ENCODE results near the gene POLR3H. TPM values are rescaled to one million over a fixed set of nuclear protein-coding genes. Genes with fewer than 3 reads are reported as not detected.
"Not testable (repeated sequence)": the region's sequence is repeated elsewhere in the genome, so short reads cannot be mapped to it uniquely, and the experiment has no call there.

The POLR3H gene
- total RNA-seq, 4 donors from 2014 or later, result 17.7 to 27.0 (median 23.4) TPM

GRCh38 chr22:41573677-41574076 is 29.4 kb upstream of the POLR3H start:
- no peaks in the 10 kb centered on the region for H3K9me3 ChIP-seq
- H3K27ac ChIP-seq, result no peak overlapping the region
- H3K4me3 ChIP-seq, result no peak overlapping the region

GRCh38 chr22:41572305-41572704 is 28.0 kb upstream of the POLR3H start:
- Histone ChIP-seq H3K4me1 (peaks cover 0 to 23% (median 5%) of the 10 kb centered on the region in 3 donors), H3K36me3 (peaks cover 0 to 15% of the 10 kb centered on the region in 2 donors)
- ATAC-seq, H3K27ac ChIP-seq, H3K9me3 ChIP-seq, H3K4me3 ChIP-seq, H3K27me3 ChIP-seq: not testable (repeated sequence)
- 92 to 100% methylated on average over 1 to 3 of the region's 3 CpGs for WGBS, 2 donors (ENCODE audit: low coverage in 1 of 2)

More at GRCh38 chr22:41573677-41574076, 29.4 kb upstream of the POLR3H start:
- Histone ChIP-seq H3K4me1 (peaks cover 0 to 19% (median 5%) of the 10 kb centered on the region in 3 donors), H3K36me3 (peaks cover 0 to 29% of the 10 kb centered on the region in 2 donors), H3K27me3 (no peaks in the 10 kb centered on the region)
- ATAC-seq, result no peak
- TF ChIP-seq POLR2AphosphoS5 (IDR thresholded peaks at IDR 0.05) (no peak), EP300 (IDR thresholded peaks at IDR 0.05) (no peak), CTCF (IDR thresholded peaks at IDR 0.05) (no peak), POLR2A (IDR thresholded peaks at IDR 0.05) (no peak)
- 96% methylated on average over 4 of the region's 11 CpGs; no CpG with 5 or more reads in 1 of the 2 donors for WGBS, 2 donors (ENCODE audit: low coverage in 1 of 2)

GRCh38 chr22:41571786-41572185 is 27.5 kb upstream of the POLR3H start:
- Histone ChIP-seq H3K9me3 (no peaks in the 10 kb centered on the region), H3K4me3 (no peak overlapping the region), H3K36me3 (peaks cover 0 to 10% of the 10 kb centered on the region in 2 donors), H3K27me3 (no peaks in the 10 kb centered on the region), H3K27ac (no peak overlapping the region), H3K4me1 (peaks cover 0 to 28% (median 5%) of the 10 kb centered on the region in 3 donors)
- TF ChIP-seq POLR2A (IDR thresholded peaks at IDR 0.05), result no peak
- no peak for TF ChIP-seq POLR2AphosphoS5 (IDR thresholded peaks at IDR 0.05)
- no peak for TF ChIP-seq EP300 (IDR thresholded peaks at IDR 0.05)
- TF ChIP-seq CTCF (IDR thresholded peaks at IDR 0.05), result no peak
- ATAC-seq, result no peak
- WGBS, 2 donors (ENCODE audit: low coverage in 1 of 2), result 89 to 91% methylated on average over 4 to 5 of the region's 14 CpGs

DNA sequence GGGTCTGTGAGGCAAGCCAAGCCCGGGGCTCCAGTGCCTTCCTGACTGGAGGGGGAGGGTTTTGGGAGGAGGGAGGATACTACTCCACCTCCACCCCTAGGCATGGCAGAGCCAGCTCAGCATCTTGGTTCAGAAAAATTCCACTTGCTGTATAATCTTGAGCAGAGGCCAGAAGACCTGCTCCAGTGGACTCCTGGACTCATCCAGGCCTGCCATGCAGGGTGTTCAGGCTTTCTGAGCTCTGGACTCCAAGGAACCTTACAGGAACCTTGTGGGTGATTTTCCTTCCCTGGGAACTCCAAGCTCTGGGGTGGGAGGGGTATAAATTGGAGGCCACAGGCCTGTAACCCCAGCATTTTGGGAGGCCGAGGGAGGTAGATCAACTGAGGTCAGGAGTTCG is 26.0 kb upstream of the POLR3H start:
- Histone ChIP-seq H3K27ac (no peak overlapping the region), H3K27me3 (no peaks in the 10 kb centered on the region), H3K36me3 (no peaks in the 10 kb centered on the region), H3K4me1 (peaks cover 0 to 39% (median 7%) of the 10 kb centered on the region in 3 donors), H3K4me3 (no peak overlapping the region), H3K9me3 (no peaks in the 10 kb centered on the region)
- ATAC-seq, result no peak
- 100% methylated on average over 1 of the region's 3 CpGs; no CpG with 5 or more reads in 1 of the 2 donors for WGBS, 2 donors (ENCODE audit: low coverage in 1 of 2)
- no peak for TF ChIP-seq EP300 (IDR thresholded peaks at IDR 0.05)
- no peak for TF ChIP-seq POLR2A (IDR thresholded peaks at IDR 0.05)
- TF ChIP-seq POLR2AphosphoS5 (IDR thresholded peaks at IDR 0.05), result no peak
- no peak for TF ChIP-seq CTCF (IDR thresholded peaks at IDR 0.05)

GRCh38 chr22:41568811-41569210 is 24.5 kb upstream of the POLR3H start:
- 57 to 80% methylated on average over 1 to 3 of the region's 7 CpGs for WGBS, 2 donors (ENCODE audit: low coverage in 1 of 2)
- H3K27ac ChIP-seq, result no peak overlapping the region
- H3K27me3 ChIP-seq, result no peaks in the 10 kb centered on the region
- ATAC-seq, result no peak
- no peak overlapping the region for H3K4me3 ChIP-seq
- H3K36me3 ChIP-seq, result no peaks in the 10 kb centered on the region
- no peaks in the 10 kb centered on the region for H3K9me3 ChIP-seq
- H3K4me1 ChIP-seq, result peaks cover 0 to 36% (median 3%) of the 10 kb centered on the region in 3 donors
- no peak for TF ChIP-seq POLR2AphosphoS5 (IDR thresholded peaks at IDR 0.05)
- TF ChIP-seq POLR2A (IDR thresholded peaks at IDR 0.05), result no peak
- no peak for TF ChIP-seq CTCF (IDR thresholded peaks at IDR 0.05)
- no peak for TF ChIP-seq EP300 (IDR thresholded peaks at IDR 0.05)

All from gastroesophageal sphincter (tissue), 4 donors.